Right renal cortex interstitium (tissue), 3 donors: ENCODE measurements around the gene SSNA1. TPM values are rescaled to one million over a fixed set of nuclear protein-coding genes. Genes with fewer than 3 reads are reported as not detected.

Experiments
- DNase-seq, 3 donors: peaks; one replicate each; pipeline ENCODE4 v3.0.0-alpha.2; 2013; ENCODE audit warnings: low read depth in 3 of 3, low spot score in 2 of 3
- polyA plus RNA-seq, 3 donors: library from polyadenylated mRNA; unstranded; fragments of 120-200 nt; gene quantifications; one replicate each; pipeline ENCODE4 v1.2.1, GENCODE V29; 2013; ENCODE audit not compliant: insufficient read length in 3 of 3

The SSNA1 gene
- 10 to 100 TPM; 41.4 to 52.2 (median 43.2) TPM for polyA plus RNA-seq

DNA sequence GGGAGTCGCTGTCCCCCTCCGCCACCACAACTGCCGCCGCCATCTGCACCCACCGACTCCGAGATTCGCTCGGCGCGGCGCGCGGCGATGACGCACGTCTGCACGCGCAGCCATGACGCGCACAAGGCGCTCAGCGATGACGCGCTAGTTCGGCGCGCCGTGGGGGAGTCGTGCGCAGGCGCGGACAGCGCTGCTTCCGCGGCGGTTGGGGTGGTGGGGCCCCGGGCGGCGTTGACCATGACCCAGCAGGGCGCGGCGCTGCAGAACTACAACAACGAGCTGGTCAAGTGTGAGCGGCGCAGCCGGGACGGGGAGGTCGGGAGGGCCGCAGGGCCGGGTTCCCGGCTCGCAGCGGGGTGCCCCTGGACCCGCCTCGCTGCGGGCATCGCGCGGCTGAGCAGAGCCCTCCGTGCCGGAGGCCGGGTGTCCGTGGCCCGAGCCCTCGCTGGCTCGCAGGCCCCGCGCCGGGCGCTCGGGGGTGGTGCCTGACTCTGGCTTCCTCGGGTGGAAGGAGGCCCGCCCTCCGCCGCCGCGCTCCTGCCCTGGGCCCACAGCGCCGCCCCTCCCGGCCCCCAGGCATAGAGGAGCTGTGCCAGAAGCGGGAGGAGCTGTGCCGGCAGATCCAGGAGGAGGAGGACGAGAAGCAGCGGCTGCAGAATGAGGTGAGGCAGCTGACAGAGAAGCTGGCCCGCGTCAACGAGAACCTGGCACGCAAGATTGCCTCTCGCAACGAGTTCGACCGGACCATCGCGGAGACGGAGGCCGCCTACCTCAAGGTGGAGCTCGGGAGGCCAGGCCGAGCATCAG, at the start of gene SSNA1, which contains the start of gene ANAPC2:
TSS of gene SSNA1 (plus strand) at position 187 of the 807 bp plus-strand sequence. CDS start at position 238, 51 bp downstream.
TSS of gene ANAPC2 (minus strand) at position 71 of the 807 bp plus-strand sequence. CDS start at position 43, 28 bp downstream.
- DNase-seq = peak; percentile 87 to 91 (median 90)

DNA sequence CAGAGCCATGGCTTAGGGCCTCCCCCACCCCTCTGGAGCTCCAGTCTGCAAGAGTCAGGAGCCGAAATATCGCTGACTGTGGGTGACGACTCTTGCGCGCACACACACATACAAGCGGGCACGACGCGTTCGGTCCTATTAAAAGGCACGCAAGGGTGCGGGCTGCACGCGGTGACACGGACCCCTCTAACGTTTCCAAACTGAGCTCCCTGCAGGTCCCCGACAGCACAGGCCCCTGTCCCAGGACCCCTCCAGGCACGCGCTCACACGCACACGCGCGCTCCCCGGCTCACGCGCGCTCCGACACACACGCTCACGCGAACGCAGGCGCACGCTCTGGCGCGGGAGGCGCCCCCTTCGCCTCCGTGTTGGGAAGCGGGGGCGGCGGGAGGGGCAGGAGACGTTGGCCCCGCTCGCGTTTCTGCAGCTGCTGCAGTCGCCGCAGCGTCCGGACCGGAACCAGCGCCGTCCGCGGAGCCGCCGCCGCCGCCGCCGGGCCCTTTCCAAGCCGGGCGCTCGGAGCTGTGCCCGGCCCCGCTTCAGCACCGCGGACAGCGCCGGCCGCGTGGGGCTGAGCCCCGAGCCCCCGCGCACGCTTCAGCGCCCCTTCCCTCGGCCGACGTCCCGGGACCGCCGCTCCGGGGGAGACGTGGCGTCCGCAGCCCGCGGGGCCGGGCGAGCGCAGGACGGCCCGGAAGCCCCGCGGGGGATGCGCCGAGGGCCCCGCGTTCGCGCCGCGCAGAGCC, 49.6 kb upstream of the SSNA1 start, which contains the start of gene GRIN1:
TSS of gene GRIN1 (plus strand) at position 433 of the 746 bp plus-strand sequence. CDS start 333 bp downstream, outside the sequence.
- DNase-seq = peak in 1 of 3 donors; percentile 52

DNA sequence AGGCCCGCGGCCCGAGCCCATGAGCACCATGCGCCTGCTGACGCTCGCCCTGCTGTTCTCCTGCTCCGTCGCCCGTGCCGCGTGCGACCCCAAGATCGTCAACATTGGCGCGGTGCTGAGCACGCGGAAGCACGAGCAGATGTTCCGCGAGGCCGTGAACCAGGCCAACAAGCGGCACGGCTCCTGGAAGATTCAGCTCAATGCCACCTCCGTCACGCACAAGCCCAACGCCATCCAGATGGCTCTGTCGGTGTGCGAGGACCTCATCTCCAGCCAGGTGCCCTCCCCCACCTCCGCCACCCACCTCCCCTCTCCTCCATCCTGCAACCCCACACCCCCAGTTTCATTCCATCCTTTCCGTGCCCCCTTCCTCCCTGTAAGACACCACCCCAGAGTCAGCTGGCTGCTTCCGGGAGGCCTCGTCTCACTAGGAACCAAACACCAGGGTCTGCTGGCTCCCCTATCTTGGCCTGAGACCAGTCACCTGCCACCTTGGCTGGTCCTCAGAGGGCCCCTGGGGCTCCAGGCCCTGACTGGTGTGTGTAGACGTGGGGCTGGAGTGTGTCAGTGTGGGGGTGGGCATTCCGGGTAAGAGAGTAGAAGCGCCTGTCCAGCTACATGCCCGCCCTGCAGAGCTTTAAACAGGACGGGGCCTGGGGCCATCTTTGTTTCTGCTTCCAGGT, 48.9 kb upstream of the SSNA1 start:
- no peak for DNase-seq

- DNase-seq = no peak
Measured at GRCh38 chr9:137140151-137141012, 48.1 kb upstream of the SSNA1 start.

- DNase-seq = no peak
Measured at GRCh38 chr9:137141050-137141810, 47.2 kb upstream of the SSNA1 start.

GRCh38 chr9:137141976-137142936, 46.2 kb upstream of the SSNA1 start:
- no peak for DNase-seq

DNA sequence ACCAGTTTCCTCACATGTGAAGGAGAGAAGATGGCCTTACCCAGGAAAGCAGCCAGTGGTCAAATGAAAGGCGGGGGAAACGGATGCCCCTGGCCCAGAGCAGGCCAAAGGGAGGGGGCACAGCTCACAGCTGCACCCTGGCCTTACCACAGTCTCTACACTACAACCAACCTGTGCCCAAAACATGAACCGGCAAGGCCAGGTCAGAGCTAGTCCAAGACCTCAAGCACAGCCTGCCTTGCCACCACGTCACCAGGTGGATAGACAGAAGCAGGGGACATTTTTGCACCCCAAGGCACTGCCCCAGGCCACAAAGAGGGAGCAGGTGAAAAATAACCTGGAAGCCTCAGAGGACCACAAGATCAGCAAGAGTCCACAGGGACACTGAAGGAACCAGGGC, 45.0 kb upstream of the SSNA1 start:
- no peak for DNase-seq

DNA sequence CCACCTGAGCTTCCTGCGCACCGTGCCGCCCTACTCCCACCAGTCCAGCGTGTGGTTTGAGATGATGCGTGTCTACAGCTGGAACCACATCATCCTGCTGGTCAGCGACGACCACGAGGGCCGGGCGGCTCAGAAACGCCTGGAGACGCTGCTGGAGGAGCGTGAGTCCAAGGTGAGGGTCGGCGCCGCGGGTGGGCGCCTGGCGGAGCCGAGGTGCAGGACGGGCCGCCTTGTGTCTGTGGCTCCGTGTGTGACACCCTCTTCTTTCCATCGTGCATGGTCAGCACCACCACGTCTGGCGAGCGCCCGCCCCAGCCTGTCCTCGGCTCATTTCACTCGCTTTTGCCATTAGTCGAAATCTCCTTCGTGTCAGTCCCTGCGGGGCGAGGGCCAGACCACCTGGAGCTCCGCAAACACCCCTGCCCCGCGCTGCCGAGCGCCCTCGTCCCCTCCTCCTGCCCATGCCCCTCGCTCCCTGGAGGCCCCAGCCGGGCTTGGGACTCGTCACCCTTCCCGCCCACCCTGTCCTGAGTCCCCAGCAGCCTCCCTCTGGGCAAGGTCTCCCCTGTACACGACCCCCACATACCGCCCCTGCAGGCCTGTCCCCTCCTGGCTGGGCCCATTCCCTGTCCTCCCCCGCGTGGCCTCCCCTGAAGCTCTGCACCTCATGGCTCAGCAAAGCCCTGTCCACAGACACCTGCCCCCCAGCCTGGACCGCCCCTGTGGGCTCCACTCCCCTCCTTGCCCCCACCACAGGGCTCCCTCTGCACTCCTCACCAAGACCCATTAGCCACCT, 42.5 kb upstream of the SSNA1 start:
- no peak for DNase-seq

DNA sequence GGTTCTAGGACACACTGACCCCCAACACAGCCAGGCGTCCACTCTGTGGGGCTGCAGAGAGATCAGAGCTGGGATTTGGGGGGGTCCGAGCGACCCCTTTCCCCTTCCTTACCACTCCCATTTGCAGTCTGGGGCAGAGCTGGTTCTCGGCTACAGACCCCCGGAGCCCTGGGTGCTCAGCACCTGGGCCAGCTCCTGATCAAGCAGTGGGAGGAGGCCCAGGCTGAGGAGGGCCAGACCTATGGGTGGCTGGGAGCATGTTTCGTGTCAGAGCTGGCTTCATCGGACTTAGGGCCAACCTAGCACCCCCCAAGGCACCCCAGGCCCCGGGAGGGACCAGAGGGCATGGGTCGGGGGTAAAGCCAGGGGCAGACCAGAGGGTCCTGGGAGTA, 42.0 kb upstream of the SSNA1 start:
- DNase-seq = no peak

GRCh38 chr9:137147091-137147792, 41.2 kb upstream of the SSNA1 start:
- no peak for DNase-seq

GRCh38 chr9:137147793-137148160, 40.7 kb upstream of the SSNA1 start:
- no peak for DNase-seq

GRCh38 chr9:137148242-137148641, 40.2 kb upstream of the SSNA1 start:
- DNase-seq = no peak

DNA sequence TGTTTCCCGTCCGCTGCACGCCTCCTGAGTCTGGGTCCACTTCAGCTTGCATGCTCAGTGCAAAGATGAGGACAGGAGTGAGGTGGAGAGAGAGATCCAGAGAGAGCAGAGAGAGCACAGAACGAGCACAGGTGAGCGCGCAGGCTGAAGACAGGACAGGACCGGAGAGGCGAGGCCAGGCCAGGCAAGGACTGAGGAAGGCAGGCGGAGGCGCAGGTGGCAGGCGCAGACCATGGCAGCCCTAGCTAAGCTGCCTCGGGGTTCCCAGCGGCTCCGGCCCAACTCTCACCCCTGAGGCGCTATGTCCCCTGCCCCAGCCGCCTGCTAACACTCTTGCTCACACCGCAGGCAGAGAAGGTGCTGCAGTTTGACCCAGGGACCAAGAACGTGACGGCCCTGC, 39.8 kb upstream of the SSNA1 start:
- DNase-seq = no peak

DNA sequence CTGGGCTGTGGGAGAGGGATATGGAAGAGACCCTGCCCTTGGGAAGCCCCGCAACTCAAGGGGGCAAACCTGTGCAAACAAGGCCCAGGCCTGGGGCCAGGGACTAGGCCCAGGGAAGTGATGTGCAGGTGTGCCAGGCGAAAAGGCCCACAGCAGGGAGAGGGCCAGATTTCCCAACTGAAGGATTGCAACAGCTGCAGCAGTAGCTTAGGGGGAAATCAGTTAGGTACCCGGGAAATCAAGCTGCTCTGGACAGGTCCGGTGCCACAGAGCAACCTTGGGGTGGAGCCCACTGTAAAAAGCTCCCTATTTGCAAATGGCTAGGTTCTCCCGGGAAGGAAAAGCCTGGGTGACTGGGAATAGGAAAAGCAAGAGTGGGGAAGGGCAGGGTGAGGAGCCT, 39.1 kb upstream of the SSNA1 start:
- DNase-seq = no peak

DNA sequence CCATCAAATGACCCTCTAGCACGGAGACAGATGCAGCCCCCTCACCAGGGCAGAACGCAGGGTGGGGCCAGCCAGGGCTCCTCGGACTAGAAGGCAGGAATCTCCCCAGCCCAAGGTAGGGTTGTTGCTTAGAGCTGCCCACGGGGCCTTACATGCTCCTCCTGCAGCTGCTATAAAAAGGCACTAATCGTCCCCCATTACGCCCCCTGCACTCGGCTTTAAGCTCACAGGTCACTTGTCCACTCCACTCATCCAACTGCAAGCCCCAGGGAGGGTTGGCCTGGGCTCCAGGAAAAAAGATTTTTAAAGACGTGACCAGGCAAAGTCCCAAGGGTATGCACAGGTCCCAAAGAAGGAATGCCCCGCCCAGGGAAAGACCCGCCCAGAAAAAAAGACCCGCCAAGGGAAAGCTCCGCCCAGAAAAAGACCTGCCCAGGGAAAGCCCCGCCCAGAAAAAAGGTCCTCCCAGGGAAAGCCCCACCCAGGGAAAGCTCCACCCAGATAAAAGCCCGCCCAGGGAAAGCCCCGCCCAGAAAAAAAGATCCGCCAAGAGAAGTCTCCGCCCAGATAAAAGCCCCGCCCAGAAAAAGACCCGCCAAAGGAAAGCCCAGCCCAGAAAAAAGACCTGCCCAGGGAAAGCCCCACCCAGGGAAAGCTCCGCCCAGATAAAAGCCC, 38.4 kb upstream of the SSNA1 start:
- DNase-seq = no peak
